Measurements from ENCODE around the gene ZNF778. TPM values are rescaled to one million over a fixed set of nuclear protein-coding genes. Genes with fewer than 3 reads are reported as not detected.

Gene ZNF778
- total and polyA plus RNA-seq, 2 donors from 2014 or later = 2.2 to 12.7 TPM

DNA sequence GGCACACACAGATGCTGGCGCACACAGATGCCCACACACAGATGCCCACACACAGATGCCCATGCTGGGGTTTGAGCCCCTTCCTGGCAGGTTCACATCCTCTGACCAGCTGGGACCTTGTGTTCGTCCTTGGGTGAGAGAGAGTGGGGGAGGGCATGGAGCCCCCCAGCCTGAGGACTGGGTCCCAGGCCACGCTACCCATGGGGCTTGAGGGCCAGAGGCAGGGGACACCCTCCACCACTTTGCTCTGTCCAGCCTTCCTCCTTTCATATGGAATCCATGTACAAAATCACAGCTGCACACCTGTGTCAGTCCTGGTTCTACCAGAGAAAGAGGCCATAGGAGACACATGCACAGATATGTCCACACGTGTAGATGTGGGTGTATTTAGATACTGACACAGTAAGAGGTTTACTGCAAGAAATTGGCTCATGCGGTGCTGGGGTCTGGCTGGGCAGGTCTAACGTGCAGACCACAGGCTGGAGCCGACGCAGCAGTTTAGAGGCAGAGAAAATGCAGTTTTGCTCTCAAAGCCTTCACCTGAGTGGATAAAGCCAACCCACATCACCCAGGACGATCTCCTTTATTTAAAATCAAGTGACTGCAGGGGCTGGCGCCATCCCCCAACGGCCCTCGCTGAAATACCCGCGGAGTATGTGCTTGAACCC lies 28.0 kb upstream of the ZNF778 start:
- Histone ChIP-seq H3K27me3 (ENCODE audit: control insufficient read depth, insufficient read depth, low read length) (no peaks in the 10 kb centered on the region), H3K4me1 (ENCODE audit: control insufficient read depth in 2 of 3, insufficient read depth in 2 of 3, low read depth in 1 of 3, low read length in 3 of 3) (peaks cover 0 to 8% (median 0%) of the 10 kb centered on the region in 3 donors), H3K9me3 (ENCODE audit: control insufficient read depth in 2 of 3, insufficient read depth in 1 of 3, low read length in 3 of 3) (no peaks in the 10 kb centered on the region), H3K9ac (ENCODE audit: low read length in 3 of 3) (no peak overlapping the region), H3K4me3 (ENCODE audit: low read length in 3 of 3) (no peak overlapping the region), H3K27ac (ENCODE audit: low read depth in 2 of 2, low read length in 2 of 2) (no peak overlapping the region), H3K36me3 (ENCODE audit: control insufficient read depth in 2 of 3, insufficient read depth in 3 of 3, low read length in 3 of 3) (no peaks in the 10 kb centered on the region)
- peak in 1 of 5 donors; percentile 39 for DNase-seq
- TF ChIP-seq, protein P1, sequence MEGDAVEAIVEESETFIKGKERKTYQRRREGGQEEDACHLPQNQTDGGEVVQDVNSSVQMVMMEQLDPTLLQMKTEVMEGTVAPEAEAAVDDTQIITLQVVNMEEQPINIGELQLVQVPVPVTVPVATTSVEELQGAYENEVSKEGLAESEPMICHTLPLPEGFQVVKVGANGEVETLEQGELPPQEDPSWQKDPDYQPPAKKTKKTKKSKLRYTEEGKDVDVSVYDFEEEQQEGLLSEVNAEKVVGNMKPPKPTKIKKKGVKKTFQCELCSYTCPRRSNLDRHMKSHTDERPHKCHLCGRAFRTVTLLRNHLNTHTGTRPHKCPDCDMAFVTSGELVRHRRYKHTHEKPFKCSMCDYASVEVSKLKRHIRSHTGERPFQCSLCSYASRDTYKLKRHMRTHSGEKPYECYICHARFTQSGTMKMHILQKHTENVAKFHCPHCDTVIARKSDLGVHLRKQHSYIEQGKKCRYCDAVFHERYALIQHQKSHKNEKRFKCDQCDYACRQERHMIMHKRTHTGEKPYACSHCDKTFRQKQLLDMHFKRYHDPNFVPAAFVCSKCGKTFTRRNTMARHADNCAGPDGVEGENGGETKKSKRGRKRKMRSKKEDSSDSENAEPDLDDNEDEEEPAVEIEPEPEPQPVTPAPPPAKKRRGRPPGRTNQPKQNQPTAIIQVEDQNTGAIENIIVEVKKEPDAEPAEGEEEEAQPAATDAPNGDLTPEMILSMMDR (IDR thresholded peaks at IDR 0.05; ENCODE audit: borderline replicate concordance, extremely low read depth, insufficient read depth) = no peak
- intact Hi-C loops (cut with DNase I) = no loop called here
- FAIRE-seq = no peak

DNA sequence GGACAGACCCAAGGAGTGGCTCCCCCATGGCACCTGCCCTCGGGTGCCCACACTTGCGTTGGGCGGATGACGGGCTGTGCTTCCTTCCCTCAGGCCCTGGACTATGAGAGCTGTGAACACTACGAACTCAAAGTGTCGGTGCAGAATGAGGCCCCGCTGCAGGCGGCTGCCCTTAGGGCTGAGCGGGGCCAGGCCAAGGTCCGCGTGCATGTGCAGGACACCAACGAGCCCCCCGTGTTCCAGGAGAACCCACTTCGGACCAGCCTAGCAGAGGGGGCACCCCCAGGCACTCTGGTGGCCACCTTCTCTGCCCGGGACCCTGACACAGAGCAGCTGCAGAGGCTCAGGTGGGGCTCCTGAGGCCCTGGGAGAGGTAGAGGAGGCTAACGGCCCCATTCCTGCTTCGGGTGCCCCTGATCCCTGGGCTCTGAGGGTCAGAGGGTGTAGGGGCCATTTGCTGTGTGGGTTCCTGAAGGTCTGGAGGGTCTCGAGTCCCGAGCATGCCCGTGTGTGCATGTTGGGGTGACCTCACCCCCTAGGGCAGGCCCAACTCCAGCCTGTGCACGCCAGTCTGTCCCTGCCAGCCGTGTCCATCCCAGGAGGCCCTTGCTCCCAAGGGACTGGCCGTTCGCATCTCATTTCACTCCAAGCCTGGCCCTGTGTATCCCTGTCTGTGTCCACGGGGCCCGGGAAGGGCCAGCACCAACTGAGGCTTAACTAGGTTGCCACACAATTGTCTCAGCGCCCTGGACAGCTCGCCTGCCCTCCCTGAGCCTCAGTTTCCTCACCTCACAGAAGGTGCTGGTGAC lies 27.1 kb upstream of the ZNF778 start:
- Histone ChIP-seq H3K36me3 (ENCODE audit: control insufficient read depth in 2 of 3, insufficient read depth in 3 of 3, low read length in 3 of 3) (no peaks in the 10 kb centered on the region), H3K4me3 (ENCODE audit: low read length in 3 of 3) (no peak overlapping the region), H3K4me1 (ENCODE audit: control insufficient read depth in 2 of 3, insufficient read depth in 2 of 3, low read depth in 1 of 3, low read length in 3 of 3) (peaks cover 0 to 8% (median 0%) of the 10 kb centered on the region in 3 donors), H3K9ac (ENCODE audit: low read length in 3 of 3) (no peak overlapping the region), H3K27ac (ENCODE audit: low read depth in 2 of 2, low read length in 2 of 2) (no peak overlapping the region), H3K9me3 (ENCODE audit: control insufficient read depth in 2 of 3, insufficient read depth in 1 of 3, low read length in 3 of 3) (no peaks in the 10 kb centered on the region), H3K27me3 (ENCODE audit: control insufficient read depth, insufficient read depth, low read length) (no peaks in the 10 kb centered on the region)
- TF ChIP-seq, protein P1 (IDR thresholded peaks at IDR 0.05; ENCODE audit: borderline replicate concordance, extremely low read depth, insufficient read depth) = no peak
- no peak for FAIRE-seq
- peak in 2 of 5 donors; percentile 48 to 66 for DNase-seq
- intact Hi-C loops (cut with DNase I) = no loop called here

DNA sequence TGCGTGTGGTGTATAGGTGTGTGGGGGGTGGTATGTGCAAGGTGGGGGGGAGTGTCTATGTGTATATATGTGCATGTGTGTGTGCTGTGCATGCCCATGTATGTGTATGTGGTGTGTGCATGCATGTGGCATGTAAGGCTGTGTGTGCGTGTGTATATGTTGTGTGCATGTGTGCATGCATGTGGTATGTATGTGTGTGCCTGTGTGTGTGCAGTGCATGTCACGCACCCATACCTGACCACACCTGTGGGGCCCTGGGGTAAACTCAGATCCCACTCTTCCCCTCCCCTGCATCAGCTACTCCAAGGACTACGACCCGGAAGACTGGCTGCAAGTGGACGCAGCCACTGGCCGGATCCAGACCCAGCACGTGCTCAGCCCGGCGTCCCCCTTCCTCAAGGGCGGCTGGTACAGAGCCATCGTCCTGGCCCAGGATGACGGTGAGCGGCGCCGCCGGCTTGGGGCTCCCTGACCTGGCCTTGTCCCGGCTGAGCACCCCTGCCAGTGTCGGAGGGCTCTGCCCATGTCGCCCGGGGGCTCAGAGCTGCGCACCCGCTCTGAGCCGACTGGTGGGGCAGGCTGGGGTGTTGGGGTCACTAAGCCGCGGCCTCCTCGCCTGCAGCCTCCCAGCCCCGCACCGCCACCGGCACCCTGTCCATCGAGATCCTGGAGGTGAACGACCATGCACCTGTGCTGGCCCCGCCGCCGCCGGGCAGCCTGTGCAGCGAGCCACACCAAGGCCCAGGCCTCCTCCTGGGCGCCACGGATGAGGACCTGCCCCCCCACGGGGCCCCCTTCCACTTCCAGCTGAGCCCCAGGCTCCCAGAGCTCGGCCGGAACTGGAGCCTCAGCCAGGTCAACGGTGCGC lies 26.2 kb upstream of the ZNF778 start:
- DNase-seq (peak in 2 of 5 donors; percentile 80 to 84), FAIRE-seq (no peak)
- Histone ChIP-seq H3K4me3 (ENCODE audit: low read length in 3 of 3) (no peak overlapping the region), H3K9me3 (ENCODE audit: control insufficient read depth in 2 of 3, insufficient read depth in 1 of 3, low read length in 3 of 3) (no peaks in the 10 kb centered on the region), H3K9ac (ENCODE audit: low read length in 3 of 3) (no peak overlapping the region), H3K36me3 (ENCODE audit: control insufficient read depth in 2 of 3, insufficient read depth in 3 of 3, low read length in 3 of 3) (no peaks in the 10 kb centered on the region), H3K27ac (ENCODE audit: low read depth in 2 of 2, low read length in 2 of 2) (no peak overlapping the region), H3K4me1 (ENCODE audit: control insufficient read depth in 2 of 3, insufficient read depth in 2 of 3, low read depth in 1 of 3, low read length in 3 of 3) (peaks cover 0 to 8% (median 0%) of the 10 kb centered on the region in 3 donors), H3K27me3 (ENCODE audit: control insufficient read depth, insufficient read depth, low read length) (no peaks in the 10 kb centered on the region)
- TF ChIP-seq, protein P1 (IDR thresholded peaks at IDR 0.05; ENCODE audit: borderline replicate concordance, extremely low read depth, insufficient read depth) = no peak
- intact Hi-C loops (cut with DNase I) = no loop called here
